NB4 (cell line): ENCODE measurements around the gene RGS17.

Source experiments
- DNase-seq: peaks from one replicate; pipeline ENCODE4 v3.0.0; 2010; ENCODE audit warnings: low read depth
- H3K4me3 ChIP-seq: one replicate; pipeline ENCODE4 v1.5.1; 2011; ENCODE audit warnings: mild to moderate bottlenecking, low read depth, low read length, moderate library complexity
- CTCF ChIP-seq: IDR thresholded peaks from one replicate; pipeline ENCODE4 v1.5.1; 2012; ENCODE audit warnings: low read depth, low read length
- MAX ChIP-seq: IDR thresholded peaks from 2 replicates; pipeline ENCODE4 v1.6.1; 2011; ENCODE audit warnings: low read depth, low read length
- MYC ChIP-seq: IDR thresholded peaks from 2 replicates; pipeline ENCODE4 v1.6.1; 2011; ENCODE audit warnings: low read depth, low read length
- POLR2A ChIP-seq: IDR thresholded peaks from 2 replicates; pipeline ENCODE4 v1.6.1; 2011; ENCODE audit warnings: mild to moderate bottlenecking; ENCODE audit not compliant: insufficient read length; ENCODE audit errors: extremely low read depth

Gene RGS17

GRCh38 chr6:153059757-153060156 is 71.3 kb downstream of the RGS17 start:
- H3K4me3 ChIP-seq: no peak overlapping the region
- TF ChIP-seq MYC: no peak
- no peak for TF ChIP-seq POLR2A
- TF ChIP-seq CTCF: no peak
- no peak for TF ChIP-seq MAX
- peak; percentile 11 for DNase-seq

GRCh38 chr6:153059311-153059710 is 71.8 kb downstream of the RGS17 start:
- no peak for DNase-seq
- no peak for TF ChIP-seq CTCF
- TF ChIP-seq MYC: no peak
- no peak for TF ChIP-seq POLR2A
- no peak for TF ChIP-seq MAX
- H3K4me3 ChIP-seq: no peak overlapping the region

- DNase-seq: no peak
- no peak overlapping the region for H3K4me3 ChIP-seq
- TF ChIP-seq MAX (no peak), MYC (no peak), POLR2A (no peak), CTCF (no peak)
These were observed 72.2 kb downstream of the RGS17 start for GRCh38 chr6:153058909-153059308.

- no peak overlapping the region for H3K4me3 ChIP-seq
- no peak for DNase-seq
- no peak for TF ChIP-seq CTCF
- no peak for TF ChIP-seq MYC
- TF ChIP-seq MAX: no peak
- no peak for TF ChIP-seq POLR2A
These were observed 72.8 kb downstream of the RGS17 start for GRCh38 chr6:153058291-153058690.

GRCh38 chr6:153056308-153056707 is 74.8 kb downstream of the RGS17 start:
- no peak overlapping the region for H3K4me3 ChIP-seq
- DNase-seq: no peak
- TF ChIP-seq MAX: no peak
- TF ChIP-seq POLR2A: no peak
- TF ChIP-seq CTCF: no peak
- TF ChIP-seq MYC: no peak

GRCh38 chr6:153051801-153052200 is 79.3 kb downstream of the RGS17 start:
- DNase-seq: no peak
- TF ChIP-seq MYC: no peak
- no peak for TF ChIP-seq POLR2A
- TF ChIP-seq MAX: no peak
- no peak for TF ChIP-seq CTCF
- H3K4me3 ChIP-seq: no peak overlapping the region
